ENCODE data around the gene CRIP1.

CRIP1 gene, protein sequence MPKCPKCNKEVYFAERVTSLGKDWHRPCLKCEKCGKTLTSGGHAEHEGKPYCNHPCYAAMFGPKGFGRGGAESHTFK

DNA sequence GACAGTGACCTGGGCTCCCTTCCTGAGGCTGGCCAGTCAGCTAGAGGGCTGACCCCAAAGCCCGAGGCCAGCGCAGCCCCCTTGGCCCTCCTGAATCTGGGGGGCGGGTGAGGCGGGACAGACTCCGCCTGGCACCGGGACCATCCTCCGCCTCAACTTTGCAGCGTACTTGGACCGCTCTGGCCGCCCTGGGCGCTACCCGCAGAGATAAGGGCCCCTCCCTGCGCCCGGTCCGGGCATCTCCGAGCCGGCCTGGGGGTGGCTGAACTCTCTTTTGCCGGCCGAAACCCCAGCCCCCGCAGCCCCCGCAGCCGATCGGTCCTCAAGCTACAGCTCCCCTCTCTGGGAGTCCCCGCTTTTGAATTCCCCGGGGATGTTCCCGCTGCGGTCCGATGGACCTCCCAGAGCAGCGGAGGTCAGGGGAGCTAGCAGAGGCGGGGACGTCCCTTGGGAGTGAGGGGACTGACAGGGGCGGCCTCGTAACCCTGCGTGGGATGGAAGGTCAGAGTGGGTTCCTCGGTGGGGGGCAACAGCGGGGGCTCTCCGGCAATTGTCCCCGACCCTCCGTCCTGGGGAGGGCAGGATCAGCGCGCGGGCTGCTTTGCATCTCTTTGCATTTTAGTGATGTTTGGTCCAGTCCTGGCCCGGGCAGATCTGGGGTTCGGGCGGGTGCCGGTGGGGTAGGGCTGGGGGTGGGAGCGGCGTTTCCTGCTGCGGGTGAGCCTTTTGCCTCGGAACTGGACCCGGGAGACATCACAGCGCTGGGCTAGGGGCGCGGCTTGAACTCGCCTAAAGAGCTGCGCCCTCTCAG, at the start of gene CRIP1:
CRIP1 (plus strand) TSS at position 724 of the 811 bp plus-strand sequence. CDS start 374 bp downstream, outside the sequence.
- FAIRE-seq, result peak; percentile 57
- DNase-seq (ENCODE audit: extremely low spot score, insufficient read length, low read depth), result no peak

DNA sequence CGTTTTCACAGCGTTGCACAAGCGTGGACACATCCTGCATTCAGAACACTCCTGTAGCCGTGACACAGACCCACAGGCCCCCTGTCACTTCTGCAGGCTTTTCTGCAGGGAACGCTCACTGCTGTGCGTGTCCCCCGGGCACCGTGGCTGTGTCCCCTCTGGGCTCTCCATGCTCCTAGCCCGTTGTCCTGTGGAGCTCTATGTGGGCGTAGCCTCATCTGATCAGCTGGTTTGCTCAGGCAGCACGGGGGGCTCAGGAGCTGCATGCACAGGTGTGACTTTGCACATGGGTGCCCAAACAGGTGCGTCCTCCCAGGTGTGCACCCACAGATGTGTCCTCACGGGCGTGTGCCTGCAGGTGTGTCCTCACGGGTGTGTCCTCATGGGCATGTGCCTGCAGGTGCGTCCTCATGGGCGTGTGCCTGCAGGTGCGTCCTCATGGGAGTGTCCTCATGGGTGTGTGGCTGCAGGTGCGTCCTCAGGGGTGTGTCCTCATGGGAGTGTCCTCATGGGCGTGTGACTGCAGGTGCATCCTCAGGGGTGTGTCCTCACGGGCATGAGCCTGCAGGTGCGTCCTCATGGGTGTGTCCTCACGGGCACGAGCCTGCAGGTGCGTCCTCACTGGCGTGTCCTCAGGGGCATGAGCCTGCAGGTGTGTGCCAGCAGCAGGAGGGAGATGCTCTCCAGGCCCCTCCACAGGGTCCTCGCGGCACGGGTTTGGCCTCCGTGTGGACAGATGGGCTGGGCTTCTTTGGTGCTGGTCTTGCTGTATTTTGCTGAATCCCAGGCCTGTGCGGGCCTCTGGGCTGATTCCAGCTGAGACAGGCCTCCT, 49.6 kb upstream of the CRIP1 start:
- no peak for FAIRE-seq
- DNase-seq (ENCODE audit: extremely low spot score, insufficient read length, low read depth), result no peak

DNA sequence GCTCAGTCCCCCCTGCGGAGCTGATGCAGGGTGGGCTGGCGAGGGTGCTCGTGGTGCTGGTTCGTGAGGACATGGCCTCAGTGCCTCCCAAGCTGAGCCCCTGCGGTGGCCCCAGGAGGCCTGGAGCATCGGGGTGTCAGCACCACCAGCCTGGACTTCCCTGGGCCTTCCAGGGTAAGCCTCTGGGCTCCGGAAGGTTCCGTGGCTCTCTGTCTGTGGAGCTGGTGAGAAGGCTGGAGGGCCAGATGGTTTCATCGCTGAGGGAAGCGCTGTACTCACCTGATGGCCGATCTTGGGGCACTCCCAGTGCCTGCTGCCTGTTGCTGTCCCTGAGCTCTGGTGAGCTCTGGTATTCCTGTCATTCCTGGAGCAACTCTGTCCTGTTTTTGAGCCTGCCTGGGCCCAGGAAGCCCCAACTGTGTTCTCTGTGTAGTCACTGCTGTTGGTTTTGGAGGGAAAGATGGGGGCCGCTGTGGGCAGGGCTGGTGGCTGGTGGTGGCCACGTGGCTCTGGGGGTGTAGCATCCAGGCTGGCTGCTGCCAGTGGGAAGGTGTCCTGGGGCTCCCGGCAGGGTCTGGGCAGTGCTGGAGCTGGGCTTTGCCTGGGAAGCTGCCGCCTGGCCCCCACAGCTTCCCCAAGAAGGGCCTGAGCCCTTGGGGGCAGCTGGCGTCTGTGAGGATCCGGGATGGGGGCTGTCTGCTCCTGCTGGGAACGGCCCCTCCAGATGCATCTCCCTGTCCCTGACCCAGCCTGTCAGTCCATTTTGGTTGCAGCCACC, 48.8 kb upstream of the CRIP1 start:
- FAIRE-seq (no peak), DNase-seq (ENCODE audit: extremely low spot score, insufficient read length, low read depth) (no peak)

DNA sequence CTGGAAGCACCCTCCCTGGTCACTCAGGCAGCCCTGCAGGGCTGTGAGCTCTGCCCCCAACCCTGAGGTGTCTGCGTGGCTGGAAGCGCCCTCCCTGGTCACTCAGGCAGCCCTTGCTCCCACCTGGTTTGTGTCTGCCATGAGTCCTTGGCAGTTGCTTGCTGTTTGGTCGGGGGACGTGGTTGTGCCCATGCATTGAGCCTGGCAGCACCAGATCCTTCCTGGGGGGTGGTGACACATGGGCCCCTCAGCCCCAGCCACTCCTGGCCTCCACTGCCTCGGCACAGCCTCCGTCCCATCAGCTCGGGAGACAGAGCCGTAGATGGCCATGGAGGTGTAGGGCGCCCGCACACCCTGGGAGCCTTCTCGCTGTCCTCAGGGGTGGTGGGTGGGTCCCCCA, 47.5 kb upstream of the CRIP1 start:
- no peak for FAIRE-seq

DNA sequence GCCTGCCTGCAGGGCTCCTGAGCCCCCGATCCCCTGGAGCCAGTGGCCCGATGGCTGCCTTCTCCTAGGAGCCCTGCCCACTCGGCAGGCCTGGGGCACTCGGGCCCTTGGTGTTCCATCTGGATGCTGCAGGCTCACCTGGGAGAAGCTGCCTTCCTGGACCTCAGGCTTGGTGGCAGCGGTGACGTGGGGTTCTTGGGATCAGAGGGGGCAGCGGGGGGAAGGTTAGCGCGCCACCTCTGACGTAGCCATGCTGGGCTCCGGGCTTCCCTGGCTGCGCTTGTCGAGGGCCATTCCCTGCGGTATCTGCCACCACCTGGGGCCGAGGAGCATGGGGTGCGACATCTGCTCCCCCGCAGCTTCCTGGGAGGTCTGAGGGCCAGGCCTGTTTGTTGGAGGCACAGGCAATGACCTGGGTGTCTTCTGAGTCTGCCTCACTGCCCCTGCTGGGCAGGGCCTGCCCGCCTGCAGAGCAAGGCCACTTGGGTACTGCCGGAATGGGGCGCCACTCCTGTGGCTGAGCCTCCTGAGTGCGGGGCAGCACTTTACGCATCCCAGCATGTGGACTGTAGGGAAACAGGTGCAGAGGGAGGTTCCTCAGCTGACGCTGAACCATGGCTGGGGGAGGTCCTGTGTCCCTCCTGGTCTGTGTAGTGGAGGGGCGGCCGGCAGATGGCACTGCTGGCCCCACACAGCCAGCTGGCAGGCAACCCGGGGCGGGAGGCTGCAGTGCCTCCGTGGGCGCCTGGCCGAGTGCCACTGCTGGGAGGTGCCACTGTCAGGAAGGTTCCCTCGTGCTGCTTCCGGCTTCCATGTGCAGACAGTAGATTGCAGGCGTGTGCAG, 46.8 kb upstream of the CRIP1 start:
- DNase-seq (ENCODE audit: extremely low spot score, insufficient read length, low read depth), result no peak
- FAIRE-seq, result no peak

More for the DNA sequence above, 47.5 kb upstream of the CRIP1 start:
- DNase-seq (ENCODE audit: extremely low spot score, insufficient read length, low read depth), result no peak

DNA sequence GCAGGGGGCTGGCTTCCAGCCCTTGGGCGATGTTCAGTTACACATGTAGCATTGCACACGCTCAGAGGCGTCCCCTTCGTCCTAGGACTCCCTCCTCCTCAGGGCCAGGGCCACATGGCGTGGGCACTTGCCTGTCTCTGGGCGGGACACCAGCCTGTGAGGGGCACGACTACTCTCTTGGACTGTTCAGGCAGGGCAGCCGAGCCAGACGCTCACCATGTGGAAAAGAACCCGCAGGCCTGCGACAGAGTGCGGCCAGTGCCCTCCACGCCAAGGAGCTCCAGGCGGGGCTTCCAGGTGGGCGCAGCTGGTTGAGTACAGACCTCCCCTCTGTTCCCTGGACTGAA, 46.2 kb upstream of the CRIP1 start:
- no peak for DNase-seq (ENCODE audit: extremely low spot score, insufficient read length, low read depth)
- no peak for FAIRE-seq

DNA sequence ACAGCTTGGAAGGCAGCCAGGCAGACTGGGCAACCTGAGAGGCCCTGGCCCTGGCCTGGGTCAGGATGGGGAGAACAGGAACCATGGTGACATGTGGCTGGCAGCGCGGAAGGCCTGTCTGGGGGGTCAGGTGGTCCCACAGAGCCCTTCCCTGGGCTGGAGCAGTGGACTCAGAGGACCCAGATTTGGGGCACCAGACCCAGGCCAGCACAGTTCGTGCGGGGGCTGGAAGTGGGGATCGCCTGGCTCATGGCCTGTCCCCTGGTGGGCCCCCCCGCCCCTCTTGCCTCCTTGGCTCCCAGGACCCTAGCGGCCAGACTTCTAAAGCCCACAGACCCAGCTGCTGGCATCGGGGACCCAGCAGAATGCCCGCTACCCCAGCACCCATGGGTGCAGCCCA, 45.7 kb upstream of the CRIP1 start:
- DNase-seq (ENCODE audit: extremely low spot score, insufficient read length, low read depth) (no peak), FAIRE-seq (no peak)

DNA sequence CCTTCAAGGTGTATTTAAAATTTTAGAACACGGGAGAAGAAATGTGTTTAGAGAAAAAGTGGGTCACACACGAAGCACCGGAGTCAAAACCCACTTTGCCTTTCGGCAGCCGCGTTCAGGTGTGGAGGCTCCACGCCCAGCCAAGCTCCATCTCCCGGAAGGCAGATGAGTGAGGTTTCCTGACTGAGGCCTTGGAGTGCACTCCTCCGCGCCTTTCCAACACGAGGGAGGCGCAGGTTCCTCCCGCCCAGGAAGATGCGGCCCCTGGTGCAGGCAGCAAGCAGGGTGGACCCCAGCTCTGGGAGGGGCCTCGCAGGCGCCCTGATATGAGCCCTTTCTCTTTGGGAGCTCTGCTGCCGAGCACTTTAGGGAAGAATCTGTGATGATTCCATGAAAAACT, 44.6 kb upstream of the CRIP1 start:
- FAIRE-seq (no peak), DNase-seq (ENCODE audit: extremely low spot score, insufficient read length, low read depth) (no peak)

DNA sequence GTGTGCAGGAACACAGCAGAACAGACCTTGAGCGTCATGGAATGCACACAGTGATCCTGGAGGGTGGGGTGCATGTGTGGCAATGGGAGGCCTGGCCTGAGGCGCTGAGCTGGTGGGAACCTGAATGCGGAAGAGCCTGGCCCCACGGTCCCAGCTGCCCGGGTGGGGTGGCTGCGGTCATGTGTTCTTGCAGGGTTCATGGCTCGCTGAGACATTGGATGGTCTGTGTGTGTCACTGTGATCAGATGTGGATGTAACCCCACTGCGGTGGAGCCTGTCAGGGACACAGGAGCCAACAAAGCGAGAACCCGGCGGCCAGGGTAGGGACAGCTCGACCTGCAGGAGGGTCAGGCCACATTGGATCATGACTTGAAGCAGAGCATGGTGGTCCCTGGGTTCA, 43.9 kb upstream of the CRIP1 start:
- DNase-seq (ENCODE audit: extremely low spot score, insufficient read length, low read depth), result no peak
- FAIRE-seq, result no peak

DNA sequence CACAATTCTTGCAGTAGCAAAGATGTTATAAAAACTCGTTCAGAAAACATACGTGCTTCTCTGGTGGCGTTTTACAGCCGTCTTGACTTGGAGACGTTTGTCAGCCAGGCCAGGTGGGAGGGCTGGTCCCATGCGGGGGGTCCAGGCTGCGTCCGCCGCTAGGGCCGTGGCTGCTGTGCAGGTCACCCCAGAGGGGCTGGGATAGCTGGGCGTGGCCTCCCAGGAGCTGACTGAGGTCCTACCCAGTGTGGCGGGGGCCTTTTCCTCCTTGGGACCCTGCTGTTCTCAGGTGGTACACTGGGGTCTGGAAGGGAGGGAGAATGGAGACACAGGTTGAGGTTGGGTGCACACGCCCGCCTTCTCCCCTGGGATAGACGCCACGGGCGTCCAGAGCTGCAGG, 41.8 kb upstream of the CRIP1 start:
- FAIRE-seq (no peak), DNase-seq (ENCODE audit: extremely low spot score, insufficient read length, low read depth) (no peak)

DNA sequence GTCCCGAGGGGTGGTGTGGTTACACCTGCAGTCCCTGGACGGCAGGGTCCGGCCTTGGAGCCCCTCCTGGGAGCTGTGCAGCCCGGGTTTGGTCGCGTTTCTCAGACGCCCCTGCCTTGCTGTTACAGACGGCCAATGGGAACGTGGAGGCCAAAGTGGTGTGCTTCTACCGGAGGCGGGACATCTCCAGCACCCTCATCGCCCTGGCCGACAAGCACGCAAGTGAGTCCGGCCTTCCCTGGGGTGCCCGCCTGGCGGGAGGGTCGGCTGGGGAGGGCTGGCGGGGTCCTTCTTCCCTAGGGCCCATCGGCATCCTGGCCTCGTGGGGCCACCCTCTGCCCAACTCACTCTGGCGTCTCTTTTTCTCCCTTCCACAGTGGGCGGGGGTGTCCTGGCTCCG, 41.4 kb upstream of the CRIP1 start:
- FAIRE-seq (no peak), DNase-seq (ENCODE audit: extremely low spot score, insufficient read length, low read depth) (no peak)

DNA sequence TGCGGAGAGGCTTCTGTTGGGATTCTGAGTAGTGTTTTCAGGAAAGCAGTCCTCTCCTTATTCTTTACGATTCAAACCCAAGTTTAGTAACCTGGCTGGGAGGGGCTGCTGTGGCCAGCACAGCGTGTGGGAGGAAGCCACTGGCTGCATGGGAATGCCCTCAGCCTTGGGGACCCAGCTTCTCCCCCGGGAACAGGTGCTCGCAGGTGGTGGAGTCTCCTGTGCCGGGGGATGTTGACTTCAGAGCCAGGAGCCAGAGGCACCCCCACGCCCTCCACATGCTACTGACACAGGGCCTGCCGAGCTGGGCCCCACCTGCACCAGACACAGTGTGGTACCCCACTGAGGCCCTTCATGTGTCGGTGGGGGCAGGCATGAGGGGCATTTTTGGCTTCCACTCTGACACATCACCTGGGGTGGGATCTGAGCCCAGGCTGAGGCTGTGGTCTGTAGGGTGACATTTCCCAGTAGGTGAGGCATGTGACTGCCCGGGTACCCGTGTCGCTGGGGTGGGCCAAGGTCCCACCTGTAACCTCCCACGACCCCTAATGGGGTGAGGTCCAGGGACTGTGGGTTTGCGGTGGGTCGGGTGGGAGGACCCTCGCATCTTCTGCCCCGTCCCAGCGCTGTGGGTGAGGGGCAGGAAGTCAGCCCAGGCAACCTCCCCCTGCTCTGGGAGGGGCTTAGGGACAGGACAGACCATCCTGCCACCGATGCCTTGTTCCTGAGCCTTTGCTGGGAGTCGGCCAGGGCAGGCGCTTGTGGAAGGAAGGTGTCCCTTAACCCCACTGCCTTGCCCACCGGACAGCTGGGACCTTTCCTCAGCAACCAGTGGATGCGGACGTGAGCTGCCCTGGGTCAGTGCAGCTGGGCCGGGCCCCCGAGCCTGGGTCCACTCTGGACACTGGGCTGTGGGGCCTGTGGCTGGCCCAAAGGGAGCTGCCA, 40.5 kb upstream of the CRIP1 start:
- DNase-seq (ENCODE audit: extremely low spot score, insufficient read length, low read depth), result no peak
- no peak for FAIRE-seq

DNA sequence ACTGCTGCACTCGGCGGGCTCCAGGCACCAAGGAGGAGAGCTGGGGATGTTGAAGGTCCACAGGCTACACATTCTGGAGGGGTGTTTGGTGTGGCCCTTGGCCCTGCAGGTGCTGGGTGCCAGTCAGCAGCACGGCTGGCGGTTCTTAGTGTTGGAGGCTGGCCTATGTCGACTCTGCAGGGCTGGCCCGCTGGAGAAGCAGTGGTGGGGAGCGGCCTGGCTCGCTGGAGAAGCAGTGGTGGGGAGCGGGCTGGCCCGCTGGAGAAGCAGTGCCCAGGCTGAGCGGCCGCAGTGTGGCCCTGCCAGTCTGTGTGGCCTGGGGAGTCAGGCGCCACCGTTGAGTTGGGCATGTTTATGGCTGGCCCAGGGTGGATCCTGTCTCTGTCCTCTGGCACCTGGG, 39.7 kb upstream of the CRIP1 start:
- DNase-seq (ENCODE audit: extremely low spot score, insufficient read length, low read depth) (no peak), FAIRE-seq (no peak)

DNA sequence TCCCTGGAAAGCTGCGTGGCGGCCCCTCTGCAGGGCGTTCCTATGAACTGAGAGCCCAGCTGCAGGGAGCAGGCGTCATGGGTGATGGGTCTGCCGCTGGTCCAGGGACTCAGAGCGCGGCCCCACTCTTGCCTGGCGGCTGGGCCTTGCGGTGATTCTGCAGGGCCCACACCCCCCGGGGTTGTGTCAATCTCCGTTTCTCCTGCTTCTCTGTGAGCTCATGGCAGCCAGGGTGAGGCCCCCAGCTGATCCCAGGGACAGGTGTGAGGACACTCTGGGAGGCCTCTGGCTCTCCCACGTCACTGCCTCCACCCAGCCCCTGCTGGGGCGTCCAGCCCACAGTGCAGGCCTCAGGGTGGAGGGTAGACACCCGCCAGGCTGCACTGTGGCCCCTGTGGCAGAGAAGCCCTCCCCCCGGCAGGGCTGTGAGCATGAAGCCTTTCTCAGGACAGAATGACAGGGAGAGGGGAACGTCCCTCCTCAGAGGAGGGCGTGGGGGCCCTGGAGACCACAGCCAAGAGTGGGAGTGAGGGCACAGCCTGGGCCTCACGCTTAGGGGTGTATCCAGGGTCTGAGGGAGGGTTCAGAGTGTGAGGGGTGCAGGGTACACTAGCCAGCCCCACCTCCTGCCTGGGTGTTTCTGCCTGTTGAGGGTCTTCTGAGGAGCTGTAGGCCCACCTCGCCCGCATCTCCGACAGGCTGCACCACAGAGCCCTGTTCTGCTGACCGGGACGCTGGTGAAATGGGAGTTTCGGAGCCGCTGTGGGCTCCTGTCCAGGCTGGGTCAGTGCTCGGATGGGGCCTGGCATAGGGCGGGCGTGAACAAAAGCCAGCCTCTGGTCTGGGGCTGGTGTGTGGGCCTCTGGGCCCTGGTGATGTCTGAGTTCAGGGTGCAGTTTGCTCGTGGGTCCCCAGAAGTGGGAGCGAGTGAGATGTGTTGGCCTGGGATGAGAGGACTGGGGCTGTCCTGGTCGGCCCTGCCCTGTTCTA, 38.7 kb upstream of the CRIP1 start:
- FAIRE-seq (no peak), DNase-seq (ENCODE audit: extremely low spot score, insufficient read length, low read depth) (no peak)

DNA sequence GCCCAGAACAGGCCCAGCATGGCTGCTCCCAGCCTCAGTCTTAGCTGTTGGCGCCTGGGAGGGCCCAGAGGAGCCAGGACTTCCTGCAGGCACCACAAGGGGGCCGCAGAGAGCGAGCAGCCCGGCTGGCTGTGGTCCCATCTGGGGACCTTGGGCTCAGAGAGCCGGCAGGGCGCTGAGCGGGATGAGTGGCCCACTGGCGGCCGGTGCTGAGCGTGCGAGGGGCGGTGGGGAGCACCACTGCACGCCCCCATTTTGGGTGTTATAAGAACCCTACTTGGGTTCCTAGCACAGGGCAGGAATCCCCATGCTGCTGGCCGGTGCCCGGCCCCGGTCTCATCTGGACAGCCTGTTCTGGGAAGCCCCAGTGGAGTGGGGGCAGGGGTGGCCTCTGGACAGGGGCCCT, 38.0 kb upstream of the CRIP1 start:
- DNase-seq (ENCODE audit: extremely low spot score, insufficient read length, low read depth) (peak; percentile 75), FAIRE-seq (peak; percentile 60)

DNA sequence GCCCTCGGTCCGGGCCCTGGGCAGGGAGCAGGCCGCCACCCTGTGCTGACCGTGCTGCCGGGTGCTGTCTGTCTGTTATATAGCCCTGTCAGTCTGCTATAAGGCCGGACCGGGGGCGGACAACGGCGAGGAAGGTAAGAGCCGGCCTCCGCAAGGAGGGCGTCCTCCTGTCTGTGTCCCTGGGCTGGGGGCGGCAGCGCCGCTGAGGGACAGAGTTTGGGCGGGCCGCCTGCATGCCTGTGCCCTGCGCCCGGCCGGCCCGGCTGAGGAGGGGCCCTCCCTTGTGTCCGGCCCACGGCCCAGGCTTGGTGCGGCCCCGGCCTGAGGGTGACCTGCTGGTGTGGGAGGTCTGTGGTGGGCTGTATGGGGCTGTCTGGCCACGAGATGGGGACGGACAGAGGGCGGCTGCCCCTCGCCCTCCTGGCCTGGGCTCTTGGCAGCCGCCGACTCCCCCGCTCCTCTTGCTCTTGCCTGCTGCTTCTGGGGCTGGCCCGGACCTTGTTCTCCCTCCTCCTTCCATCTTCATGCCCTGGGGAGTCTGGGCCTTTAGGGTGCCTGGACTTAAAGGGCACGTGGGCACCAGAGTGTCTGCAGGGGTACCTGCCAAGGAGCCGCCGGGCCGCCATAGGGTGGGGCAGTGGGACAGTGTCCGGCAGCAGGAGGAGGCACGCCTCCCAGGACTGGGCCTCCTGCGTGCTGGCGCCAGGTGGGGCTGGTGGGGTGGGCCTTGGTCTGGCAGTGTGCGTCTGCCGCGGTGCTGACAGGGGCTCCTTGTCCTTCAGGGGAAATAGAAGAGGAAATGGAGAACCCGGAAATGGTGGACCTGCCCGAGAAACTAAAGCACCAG, 37.2 kb upstream of the CRIP1 start:
- no peak for FAIRE-seq
- DNase-seq (ENCODE audit: extremely low spot score, insufficient read length, low read depth), result no peak

DNA sequence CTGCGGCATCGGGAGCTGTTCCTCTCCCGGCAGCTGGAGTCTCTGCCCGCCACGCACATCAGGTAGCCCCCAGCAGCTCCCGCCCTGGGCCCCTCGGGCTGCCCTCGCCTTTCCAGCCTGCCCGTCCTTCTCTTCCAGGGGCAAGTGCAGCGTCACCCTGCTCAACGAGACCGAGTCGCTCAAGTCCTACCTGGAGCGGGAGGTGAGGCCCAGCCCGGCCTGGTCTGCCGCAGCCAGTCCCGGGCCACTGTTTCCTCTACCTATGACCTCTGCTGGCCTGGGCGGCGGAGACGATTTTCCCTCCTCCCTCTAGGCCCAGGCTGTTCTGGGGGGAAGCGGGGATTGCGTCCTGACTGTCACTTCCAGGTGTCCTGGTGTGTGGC, 36.6 kb upstream of the CRIP1 start:
- no peak for DNase-seq (ENCODE audit: extremely low spot score, insufficient read length, low read depth)
- FAIRE-seq, result no peak

Measured in GM18507 (cell line).